HepG2 (cell line): Measurements from ENCODE around the gene RBM27. TPM values are rescaled to one million over a fixed set of nuclear protein-coding genes. Genes with fewer than 3 reads are reported as not detected.
A peak's percentile ranks its signal among the peaks of the same experiment; 100 is the strongest.

Source experiments
- AHDC1 ChIP-seq: sonication (generic); formaldehyde crosslinking; IDR thresholded peaks from 2 replicates; pipeline ENCODE4 v1.5.1; 2020; ENCODE audit warnings: mild to moderate bottlenecking, missing genetic modification reagents, borderline replicate concordance
- GATAD2A ChIP-seq: IDR thresholded peaks from 2 replicates; pipeline ENCODE4 v1.6.1; 2016
- HBP1 ChIP-seq: IDR thresholded peaks from 2 replicates; pipeline ENCODE4 v1.6.1; 2016; ENCODE audit warnings: low read depth, control low read depth
- MAFF ChIP-seq: IDR thresholded peaks from 2 replicates; pipeline ENCODE4 v1.6.1; 2011; ENCODE audit warnings: low read depth, low read length, improper control_type of control experiment
- MLXIP ChIP-seq: sonication (generic); formaldehyde crosslinking; IDR thresholded peaks from 2 replicates; pipeline ENCODE4 v1.9.0; 2021; ENCODE audit warnings: missing genetic modification reagents, borderline replicate concordance
- MXD3 ChIP-seq: IDR thresholded peaks from 2 replicates; pipeline ENCODE4 v1.6.1; 2016; ENCODE audit warnings: mild to moderate bottlenecking, missing biosample characterization, missing genetic modification reagents
- NFIC ChIP-seq: IDR thresholded peaks from 2 replicates; pipeline ENCODE4 v1.6.1; 2012; ENCODE audit warnings: mild to moderate bottlenecking, low read length, inconsistent platforms
- TCF7 ChIP-seq: sonication (generic); IDR thresholded peaks from 2 replicates; pipeline ENCODE4 v1.6.1; 2016; ENCODE audit warnings: antibody characterized with exemption, low read depth
- TRIM24 ChIP-seq: sonication (generic); formaldehyde crosslinking; IDR thresholded peaks from 2 replicates; pipeline ENCODE4 v1.8.0; 2022; ENCODE audit warnings: mild to moderate bottlenecking, missing genetic modification reagents
- ZBTB3 ChIP-seq: sonication (generic); formaldehyde crosslinking; IDR thresholded peaks from 2 replicates; pipeline ENCODE4 v1.4.0; 2020; ENCODE audit warnings: low read depth, mild to moderate bottlenecking, moderate library complexity, missing genetic modification reagents, borderline replicate concordance
- ZFAT ChIP-seq: sonication (generic); formaldehyde crosslinking; conservative IDR thresholded peaks from 2 replicates; pipeline ENCODE4 v1.8.1; 2023; ENCODE audit warnings: missing genetic modification reagents, inconsistent platforms
- ZMAT3 ChIP-seq: sonication (generic); formaldehyde crosslinking; conservative IDR thresholded peaks from 2 replicates; pipeline ENCODE4 v1.7.0; 2021; ENCODE audit warnings: missing genetic modification reagents
- ZNF431 ChIP-seq: sonication (generic); formaldehyde crosslinking; IDR thresholded peaks from 2 replicates; pipeline ENCODE4 v1.9.0; 2022; ENCODE audit warnings: missing genetic modification reagents, low read depth, mild to moderate bottlenecking, borderline replicate concordance
- ZNF550 ChIP-seq: sonication (generic); formaldehyde crosslinking; IDR thresholded peaks from 2 replicates; pipeline ENCODE4 v1.4.0; 2020; ENCODE audit warnings: mild to moderate bottlenecking, missing genetic modification reagents, borderline replicate concordance
- ZNF570 ChIP-seq: sonication (generic); formaldehyde crosslinking; IDR thresholded peaks from 2 replicates; pipeline ENCODE4 v1.4.0; 2020; ENCODE audit warnings: mild to moderate bottlenecking, missing genetic modification reagents, borderline replicate concordance
- ZNF615 ChIP-seq: sonication (generic); formaldehyde crosslinking; IDR thresholded peaks from 2 replicates; pipeline ENCODE4 v1.5.0; 2020; ENCODE audit warnings: mild to moderate bottlenecking, missing genetic modification reagents, borderline replicate concordance
- polyA plus RNA-seq, 8 experiments: library from polyadenylated mRNA; depleted of rRNA in 3 of 8; stranded (reverse) in 7 of 8; unstranded in 1 of 8; fragments of >200 nt; fragmentation: Illumina TruSeq in 4 of 8; extraction: Trizol in 4 of 8; gene quantifications; 2 replicates each; pipeline versions ENCODE4 v1.2.1 to v1.2.3, GENCODE V29; 2011 to 2016; ENCODE audit warnings: low read depth in 4 of 8, missing spikeins in 1 of 8, mixed read lengths in 1 of 8; ENCODE audit not compliant: insufficient read depth in 1 of 8
- total RNA-seq, 5 experiments: library from RNA; depleted of rRNA; stranded (reverse); fragments of >200 nt; fragmentation: Illumina TruSeq; extraction: Trizol; gene quantifications; 2 replicates each; pipeline ENCODE4 v1.2.3, GENCODE V29; 2016; ENCODE audit warnings: low read depth in 1 of 5
- TF ChIP-seq, protein P1 (sequence below): IDR thresholded peaks from 2 replicates; pipeline ENCODE4 v1.6.1; 2018; ENCODE audit warnings: missing genetic modification reagents, mild to moderate bottlenecking, missing compliant biosample characterization

RBM27 gene
- total and polyA plus RNA-seq, 2 of the 13 experiments (the other 11 are each of a cell fraction or from before 2014, with no cell fraction given): 12.9 to 23.4 TPM

DNA sequence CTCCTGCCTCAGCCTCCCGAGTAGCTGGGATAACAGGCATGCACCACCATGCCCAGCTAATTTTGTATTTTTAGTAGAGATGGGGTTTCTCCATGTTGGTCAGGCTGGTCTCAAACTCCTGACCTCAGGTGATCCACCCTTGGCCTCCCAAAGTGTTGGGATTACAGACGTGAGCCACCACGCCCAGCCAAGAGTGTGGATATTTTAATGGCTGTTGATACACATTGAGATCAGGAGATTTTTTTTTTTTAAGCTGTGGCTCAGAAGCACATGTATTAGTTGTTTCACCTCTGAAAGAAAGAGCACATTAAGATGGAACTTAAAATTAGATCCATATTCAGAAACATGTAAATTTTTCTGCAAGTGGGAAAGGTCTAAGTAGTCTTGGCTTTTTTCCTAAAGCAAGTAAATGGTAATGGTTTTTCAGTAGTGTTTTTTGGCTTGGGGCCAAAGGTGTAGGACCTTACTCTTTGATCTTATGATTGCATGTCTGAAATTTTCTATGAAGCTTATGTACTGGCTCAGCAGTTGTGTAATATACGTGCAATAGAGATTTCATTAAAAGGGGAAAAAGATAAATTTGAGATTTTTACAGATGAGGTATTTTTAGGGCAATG lies 9.9 kb downstream of the RBM27 start (continued):
- TF ChIP-seq, protein P1, sequence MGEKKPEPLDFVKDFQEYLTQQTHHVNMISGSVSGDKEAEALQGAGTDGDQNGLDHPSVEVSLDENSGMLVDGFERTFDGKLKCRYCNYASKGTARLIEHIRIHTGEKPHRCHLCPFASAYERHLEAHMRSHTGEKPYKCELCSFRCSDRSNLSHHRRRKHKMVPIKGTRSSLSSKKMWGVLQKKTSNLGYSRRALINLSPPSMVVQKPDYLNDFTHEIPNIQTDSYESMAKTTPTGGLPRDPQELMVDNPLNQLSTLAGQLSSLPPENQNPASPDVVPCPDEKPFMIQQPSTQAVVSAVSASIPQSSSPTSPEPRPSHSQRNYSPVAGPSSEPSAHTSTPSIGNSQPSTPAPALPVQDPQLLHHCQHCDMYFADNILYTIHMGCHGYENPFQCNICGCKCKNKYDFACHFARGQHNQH: no peak
- peak; percentile 50; the same call in 1 of the 2 replicates for TF ChIP-seq GATAD2A (CRISPR knock-in tag)
- no peak for TF ChIP-seq ZNF550
- TF ChIP-seq TCF7: peak; percentile 79
- no peak for TF ChIP-seq ZNF615 (CRISPR knock-in tag)
- no peak for TF ChIP-seq ZFAT
- TF ChIP-seq ZBTB3 (CRISPR knock-in tag): no peak
- TF ChIP-seq ZMAT3 (CRISPR knock-in tag): no peak
- no peak for TF ChIP-seq ZNF431
- TF ChIP-seq HBP1: no peak
- no peak for TF ChIP-seq TRIM24 (CRISPR knock-in tag)
- no peak for TF ChIP-seq MLXIP (CRISPR knock-in tag)
- TF ChIP-seq NFIC: peak; percentile 94
- TF ChIP-seq AHDC1 (CRISPR knock-in tag): peak; percentile 28; the same call in 1 of the 2 replicates
- no peak for TF ChIP-seq MXD3 (CRISPR knock-in tag)
- TF ChIP-seq MAFF: 0 out of 2 replicates have a peak, but pooled peaks have one; percentile 21
- TF ChIP-seq ZNF570 (CRISPR knock-in tag): no peak
